ENCODE data around the gene SYNDIG1.

DNA sequence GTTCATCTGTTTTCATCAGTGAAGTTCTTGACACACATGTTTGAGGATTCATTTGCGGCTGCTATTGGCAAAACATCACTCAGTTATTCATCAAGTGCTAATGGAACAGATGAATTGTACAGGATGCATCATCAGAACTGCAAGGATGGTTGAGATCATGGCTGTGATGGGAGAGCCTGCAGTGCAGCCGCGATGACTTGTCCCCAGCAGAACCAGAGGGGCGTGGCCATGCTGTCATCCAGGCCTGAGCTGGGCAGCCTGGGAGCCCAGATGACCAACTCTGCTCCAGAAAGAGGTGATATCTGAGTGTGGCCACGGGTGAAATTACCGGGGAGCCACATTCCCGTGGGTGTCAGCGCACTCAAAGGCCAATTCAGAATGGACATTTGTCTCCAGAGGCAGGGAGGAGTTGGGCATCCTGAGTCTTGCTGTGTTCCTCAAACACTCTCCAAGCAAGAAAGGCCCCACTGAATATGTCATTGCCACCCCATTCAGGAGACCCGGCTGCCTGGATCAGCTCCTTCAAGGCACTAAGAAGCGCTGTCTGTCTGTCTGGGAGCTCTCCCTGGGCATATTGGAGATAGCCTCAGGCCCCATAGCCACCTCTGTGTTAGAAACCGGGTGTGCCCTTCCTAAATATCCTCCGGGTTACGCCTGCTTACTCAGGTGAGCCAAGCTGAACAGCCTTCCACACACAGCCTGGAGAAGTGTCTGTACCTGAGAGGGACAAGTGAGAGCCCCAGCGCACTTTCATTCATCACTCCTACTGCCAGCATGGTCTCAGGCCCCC lies 66.7 kb downstream of the SYNDIG1 start:
- TF ChIP-seq CTCF (IDR thresholded peaks at IDR 0.05) (no peak), POLR2A (IDR thresholded peaks at IDR 0.05) (no peak), POLR2AphosphoS5 (IDR thresholded peaks at IDR 0.05) (no peak)

Data from transverse colon (tissue), 4 donors.